IPS DF 6.9 (cell line): Measurements from ENCODE around the gene QKI.

ENCODE experiments used
- DNase-seq: peaks from one replicate; pipeline ENCODE4 v3.0.0-alpha.2; 2013; ENCODE audit warnings: low read depth, low spot score
- H3K27ac ChIP-seq: one replicate; pipeline ENCODE4 v1.5.1; 2013; ENCODE audit warnings: low read length, control low read depth
- H3K27me3 ChIP-seq: 2 replicates; pipeline ENCODE4 v1.6.1; 2013; ENCODE audit warnings: mild to moderate bottlenecking, low read length; ENCODE audit not compliant: control insufficient read depth, insufficient read depth
- H3K36me3 ChIP-seq: 2 replicates; pipeline ENCODE4 v1.6.1; 2013; ENCODE audit warnings: low read length; ENCODE audit not compliant: control insufficient read depth, insufficient read depth
- H3K4me1 ChIP-seq: 2 replicates; pipeline ENCODE4 v1.6.1; 2013; ENCODE audit warnings: low read length; ENCODE audit not compliant: control insufficient read depth, insufficient read depth
- H3K4me3 ChIP-seq: 2 replicates; pipeline ENCODE4 v1.5.1; 2013; ENCODE audit warnings: mild to moderate bottlenecking, low read length
- H3K9me3 ChIP-seq: 2 replicates; pipeline ENCODE4 v1.6.1; 2013; ENCODE audit warnings: low read length, inconsistent platforms; ENCODE audit not compliant: control insufficient read depth, insufficient read depth
- WGBS: extraction: QIAGEN DNeasy Blood & Tissue Kit; methylation state at CpG from one replicate; pipeline ENCODE4 v1.1.7; 2013; ENCODE audit warnings: mixed read lengths, missing lambda C conversion rate; ENCODE audit not compliant: insufficient read length, insufficient coverage; 5-methylcytosine and 5-hydroxymethylcytosine counted together

The QKI gene

DNA sequence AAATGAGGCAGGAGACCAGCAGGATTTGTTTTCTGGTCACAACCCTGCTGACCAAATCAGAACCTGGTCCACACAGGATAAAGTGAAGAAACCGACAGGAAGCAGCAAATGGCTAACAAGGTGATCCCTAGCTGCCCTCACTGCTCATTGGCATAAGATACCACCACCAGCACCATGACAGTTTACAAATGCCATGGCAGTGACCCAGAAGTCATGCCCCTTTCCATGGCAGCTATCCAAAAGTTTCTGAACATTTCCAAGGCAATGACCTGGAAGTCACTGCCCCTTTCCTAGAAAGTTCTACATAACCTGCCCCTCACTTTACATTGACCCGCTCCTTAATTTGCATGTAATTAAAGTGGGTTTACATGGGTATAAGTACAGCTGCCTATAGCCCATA, 185.2 kb downstream of the QKI start:
- Histone ChIP-seq H3K9me3 (no peaks in the 10 kb centered on the region), H3K4me3 (no peak overlapping the region), H3K36me3 (no peaks in the 10 kb centered on the region), H3K27me3 (no peaks in the 10 kb centered on the region), H3K4me1 (no peaks in the 10 kb centered on the region), H3K27ac (no peak overlapping the region)
- DNase-seq = no peak
- WGBS = no CpG with 5 or more reads among the region's 2 CpGs

DNA sequence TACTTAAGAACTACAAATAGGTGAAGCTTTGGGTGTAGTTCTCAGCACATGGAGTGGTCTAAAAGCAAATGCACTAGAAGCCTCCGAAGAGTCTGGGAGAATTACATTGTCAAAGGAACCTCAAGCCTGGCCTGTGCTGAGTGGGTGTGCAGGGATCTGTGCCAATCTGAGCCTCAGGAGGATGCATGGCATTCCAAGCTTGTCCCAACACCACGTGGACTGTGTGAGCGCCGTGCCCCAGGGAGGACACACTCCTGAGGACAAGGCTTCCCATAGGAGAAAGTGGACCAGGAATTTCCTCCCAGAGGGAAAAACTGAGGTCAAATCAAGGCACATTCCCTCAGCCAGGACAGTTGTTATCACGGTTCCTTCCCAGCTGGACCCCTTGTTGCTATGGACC, 185.8 kb downstream of the QKI start:
- no CpG with 5 or more reads among the region's 5 CpGs for WGBS
- H3K9me3 ChIP-seq = no peaks in the 10 kb centered on the region

DNA sequence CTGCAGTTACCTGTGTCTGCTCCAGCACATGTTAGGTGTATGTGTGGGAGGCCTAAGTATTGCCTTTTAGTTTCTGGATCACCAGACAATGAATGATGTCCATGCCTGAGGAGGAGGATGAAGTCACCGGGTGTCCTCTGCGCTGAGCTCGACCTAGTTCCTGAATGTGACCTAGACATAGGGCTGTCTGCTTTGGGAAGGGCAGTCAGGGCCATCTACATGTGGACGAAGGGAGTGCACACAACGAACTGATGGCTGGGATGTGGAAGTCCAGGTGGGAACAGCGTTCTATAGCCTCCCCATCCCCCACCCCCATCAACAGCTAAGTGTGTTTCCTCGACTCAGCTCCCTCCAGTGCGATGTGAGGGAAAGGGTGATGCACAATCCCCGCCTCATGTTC, 186.3 kb downstream of the QKI start:
- no peaks in the 10 kb centered on the region for H3K9me3 ChIP-seq
- H3K4me3 ChIP-seq = no peak overlapping the region
- no peak overlapping the region for H3K27ac ChIP-seq
- no CpG with 5 or more reads among the region's 9 CpGs for WGBS
- no peaks in the 10 kb centered on the region for H3K27me3 ChIP-seq
- no peaks in the 10 kb centered on the region for H3K36me3 ChIP-seq
- no peak for DNase-seq
- no peaks in the 10 kb centered on the region for H3K4me1 ChIP-seq

More for the DNA sequence above, 185.8 kb downstream of the QKI start:
- Histone ChIP-seq H3K27ac (no peak overlapping the region), H3K4me3 (no peak overlapping the region), H3K4me1 (no peaks in the 10 kb centered on the region), H3K36me3 (no peaks in the 10 kb centered on the region), H3K27me3 (no peaks in the 10 kb centered on the region)
- no peak for DNase-seq

- H3K9me3 ChIP-seq = no peaks in the 10 kb centered on the region
- H3K36me3 ChIP-seq = no peaks in the 10 kb centered on the region
- H3K27ac ChIP-seq = no peak overlapping the region
- no peak overlapping the region for H3K4me3 ChIP-seq
- H3K27me3 ChIP-seq = no peaks in the 10 kb centered on the region
- no CpG with 5 or more reads among the region's 14 CpGs for WGBS
- no peaks in the 10 kb centered on the region for H3K4me1 ChIP-seq
- no peak for DNase-seq
Observed at GRCh38 chr6:163602851-163603250, 188.3 kb downstream of the QKI start.

GRCh38 chr6:163603395-163603794, 188.9 kb downstream of the QKI start:
- H3K4me1 ChIP-seq = no peaks in the 10 kb centered on the region
- H3K4me3 ChIP-seq = no peak overlapping the region
- H3K27me3 ChIP-seq = no peaks in the 10 kb centered on the region
- no peak overlapping the region for H3K27ac ChIP-seq
- DNase-seq = no peak
- no peaks in the 10 kb centered on the region for H3K36me3 ChIP-seq
- no CpG with 5 or more reads among the region's 2 CpGs for WGBS
- no peaks in the 10 kb centered on the region for H3K9me3 ChIP-seq

GRCh38 chr6:163605385-163606097, 191.0 kb downstream of the QKI start:
- Histone ChIP-seq H3K4me3 (no peak overlapping the region), H3K36me3 (no peaks in the 10 kb centered on the region), H3K27ac (no peak overlapping the region), H3K4me1 (no peaks in the 10 kb centered on the region), H3K9me3 (no peaks in the 10 kb centered on the region), H3K27me3 (no peaks in the 10 kb centered on the region)
- no CpG with 5 or more reads among the region's 4 CpGs for WGBS
- DNase-seq = no peak

DNA sequence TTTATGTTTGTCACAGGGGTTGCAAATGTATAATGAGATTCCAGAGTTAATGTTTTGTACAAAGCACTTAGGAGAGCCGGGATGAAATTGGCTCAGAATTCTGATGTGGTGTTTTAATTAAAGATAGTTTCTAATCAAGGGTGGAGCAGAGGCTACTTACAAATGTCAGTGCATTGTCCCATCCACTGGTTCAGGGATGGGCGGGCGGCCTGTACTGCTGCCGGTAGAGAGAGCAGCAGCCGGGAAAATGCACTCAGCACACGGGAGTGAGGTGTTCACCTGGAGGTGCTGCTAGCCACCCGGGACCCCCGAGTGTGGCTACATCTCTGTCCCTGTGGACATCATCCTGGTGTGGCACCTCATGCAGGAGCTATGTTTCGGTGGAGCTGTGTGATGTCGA, 193.3 kb downstream of the QKI start:
- no CpG with 5 or more reads among the region's 10 CpGs for WGBS
- Histone ChIP-seq H3K36me3 (no peaks in the 10 kb centered on the region), H3K27me3 (no peaks in the 10 kb centered on the region), H3K4me3 (no peak overlapping the region), H3K27ac (no peak overlapping the region), H3K9me3 (no peaks in the 10 kb centered on the region), H3K4me1 (no peaks in the 10 kb centered on the region)
- no peak for DNase-seq

DNA sequence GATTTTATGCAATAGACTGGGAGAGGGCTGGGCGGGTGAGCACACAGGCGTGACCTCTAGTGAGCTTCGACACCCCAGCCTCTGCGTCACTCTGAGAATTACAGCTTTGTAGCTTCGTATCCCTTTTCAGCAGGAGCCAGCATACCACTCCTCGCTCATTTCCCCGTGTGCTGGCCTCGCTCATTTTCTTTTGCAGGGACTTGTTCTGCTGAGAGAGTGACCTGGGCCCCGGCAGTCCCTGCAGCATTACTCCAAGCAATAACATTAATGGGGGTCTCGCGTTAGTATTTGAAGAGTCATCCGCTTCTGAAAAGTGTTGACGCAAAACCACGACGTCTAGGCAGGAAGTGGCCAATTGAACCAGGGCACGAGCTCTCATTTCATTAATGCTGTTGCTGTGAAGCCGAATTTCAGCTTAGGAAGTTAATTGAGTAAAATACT, 193.7 kb downstream of the QKI start:
- no peak overlapping the region for H3K4me3 ChIP-seq
- no peaks in the 10 kb centered on the region for H3K36me3 ChIP-seq
- H3K27ac ChIP-seq = no peak overlapping the region
- no peaks in the 10 kb centered on the region for H3K4me1 ChIP-seq
- H3K27me3 ChIP-seq = no peaks in the 10 kb centered on the region
- no peaks in the 10 kb centered on the region for H3K9me3 ChIP-seq
- DNase-seq = no peak
- no CpG with 5 or more reads among the region's 17 CpGs for WGBS

DNA sequence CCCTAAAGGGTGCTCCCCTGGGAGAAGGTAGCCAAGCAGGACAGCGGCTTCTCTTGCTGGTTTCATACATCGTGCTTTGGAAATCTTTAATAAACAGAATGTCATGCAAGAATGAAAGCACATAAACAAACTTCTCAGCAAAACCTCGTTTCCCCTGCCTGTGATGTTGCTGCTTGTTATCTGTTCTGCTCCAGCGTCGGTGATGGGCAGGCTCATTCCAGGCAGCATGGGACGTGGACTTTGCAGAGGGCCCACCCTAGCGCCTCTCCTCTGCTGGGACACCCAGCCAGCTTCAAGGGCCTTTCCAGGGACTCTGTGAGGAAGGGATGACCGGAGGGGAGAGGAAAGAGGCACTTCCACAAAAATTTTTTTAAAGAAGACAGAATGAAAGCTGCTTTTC, 197.7 kb downstream of the QKI start:
- no peaks in the 10 kb centered on the region for H3K9me3 ChIP-seq
- no peak overlapping the region for H3K4me3 ChIP-seq
- H3K27me3 ChIP-seq = no peaks in the 10 kb centered on the region
- no peak overlapping the region for H3K27ac ChIP-seq
- H3K4me1 ChIP-seq = no peaks in the 10 kb centered on the region
- no peaks in the 10 kb centered on the region for H3K36me3 ChIP-seq
- no peak for DNase-seq
- no CpG with 5 or more reads among the region's 8 CpGs for WGBS

DNA sequence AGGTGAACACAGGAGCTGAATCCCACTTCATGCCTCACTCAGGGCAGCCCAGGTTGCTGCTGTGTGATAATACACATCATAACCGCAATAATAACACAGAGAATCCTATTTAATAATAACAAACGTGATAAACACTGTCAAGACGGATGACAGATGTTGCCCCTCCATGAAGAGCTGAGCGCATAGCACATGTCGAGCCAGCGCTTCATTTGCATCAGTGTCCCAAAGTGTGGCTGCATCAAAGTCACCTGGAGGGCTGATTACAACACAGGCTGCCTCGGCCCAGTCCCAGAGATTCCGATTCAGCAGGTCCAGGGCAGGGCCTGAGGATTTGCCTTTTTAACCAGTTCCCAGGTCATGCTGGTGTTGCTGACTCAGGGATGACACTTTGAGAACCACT, 198.5 kb downstream of the QKI start:
- no peaks in the 10 kb centered on the region for H3K4me1 ChIP-seq
- H3K27ac ChIP-seq = no peak overlapping the region
- H3K4me3 ChIP-seq = no peak overlapping the region
- WGBS = no CpG with 5 or more reads among the region's 8 CpGs
- H3K36me3 ChIP-seq = no peaks in the 10 kb centered on the region
- H3K9me3 ChIP-seq = no peaks in the 10 kb centered on the region
- DNase-seq = no peak
- H3K27me3 ChIP-seq = no peaks in the 10 kb centered on the region

DNA sequence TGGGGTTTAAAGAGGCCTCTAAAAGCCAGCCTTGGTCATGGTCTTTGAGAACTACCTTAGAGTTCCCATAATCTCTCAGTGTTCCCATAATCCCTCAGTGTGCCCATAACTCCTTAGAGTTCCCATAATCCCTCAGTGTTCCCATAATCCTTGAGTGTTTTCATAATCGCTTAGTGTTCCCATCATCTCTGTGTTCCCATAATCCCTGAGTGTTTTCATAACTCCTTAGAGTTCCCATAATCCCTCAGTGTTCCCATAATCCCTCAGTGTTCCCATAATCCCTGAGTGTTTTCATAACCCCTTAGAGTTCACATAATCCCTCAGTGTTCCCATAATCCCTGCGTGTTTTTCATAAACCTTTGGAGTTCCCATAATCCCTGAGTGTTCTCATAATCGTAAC, 199.2 kb downstream of the QKI start:
- no CpG with 5 or more reads among the region's 3 CpGs for WGBS
- Histone ChIP-seq H3K27me3 (no peaks in the 10 kb centered on the region), H3K9me3 (no peaks in the 10 kb centered on the region)

More for the DNA sequence above, 199.2 kb downstream of the QKI start:
- Histone ChIP-seq H3K36me3 (no peaks in the 10 kb centered on the region), H3K27ac (no peak overlapping the region), H3K4me1 (no peaks in the 10 kb centered on the region), H3K4me3 (no peak overlapping the region)
- no peak for DNase-seq
